Measurements from ENCODE around the gene LARP4.

DNA sequence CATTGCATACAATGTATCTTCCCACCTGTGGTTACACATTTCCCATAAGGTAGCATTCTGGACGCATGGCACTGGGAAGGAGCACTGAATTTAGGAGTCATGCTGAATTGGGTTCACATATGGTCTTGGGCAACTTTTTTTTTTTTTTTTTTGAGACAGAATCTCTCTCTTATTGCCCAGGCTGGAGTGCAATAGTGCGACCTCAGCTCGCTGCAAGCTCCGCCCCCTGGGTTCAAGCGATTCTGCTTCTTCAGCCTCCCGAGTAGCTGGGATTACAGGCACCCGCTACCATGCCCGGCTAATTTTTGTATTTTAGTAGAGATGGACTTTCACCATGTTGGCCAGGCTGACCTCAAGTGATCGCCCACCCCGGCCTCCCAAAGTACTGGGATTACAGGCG is 117.4 kb downstream of the LARP4 start:
- TF ChIP-seq EZH2phosphoT487 (conservative IDR thresholded peaks at IDR 0.05; ENCODE audit: low read length) = no peak
- TF ChIP-seq, protein P1, sequence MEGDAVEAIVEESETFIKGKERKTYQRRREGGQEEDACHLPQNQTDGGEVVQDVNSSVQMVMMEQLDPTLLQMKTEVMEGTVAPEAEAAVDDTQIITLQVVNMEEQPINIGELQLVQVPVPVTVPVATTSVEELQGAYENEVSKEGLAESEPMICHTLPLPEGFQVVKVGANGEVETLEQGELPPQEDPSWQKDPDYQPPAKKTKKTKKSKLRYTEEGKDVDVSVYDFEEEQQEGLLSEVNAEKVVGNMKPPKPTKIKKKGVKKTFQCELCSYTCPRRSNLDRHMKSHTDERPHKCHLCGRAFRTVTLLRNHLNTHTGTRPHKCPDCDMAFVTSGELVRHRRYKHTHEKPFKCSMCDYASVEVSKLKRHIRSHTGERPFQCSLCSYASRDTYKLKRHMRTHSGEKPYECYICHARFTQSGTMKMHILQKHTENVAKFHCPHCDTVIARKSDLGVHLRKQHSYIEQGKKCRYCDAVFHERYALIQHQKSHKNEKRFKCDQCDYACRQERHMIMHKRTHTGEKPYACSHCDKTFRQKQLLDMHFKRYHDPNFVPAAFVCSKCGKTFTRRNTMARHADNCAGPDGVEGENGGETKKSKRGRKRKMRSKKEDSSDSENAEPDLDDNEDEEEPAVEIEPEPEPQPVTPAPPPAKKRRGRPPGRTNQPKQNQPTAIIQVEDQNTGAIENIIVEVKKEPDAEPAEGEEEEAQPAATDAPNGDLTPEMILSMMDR (IDR thresholded peaks at IDR 0.05; ENCODE audit: insufficient read depth, low read length, poor library complexity, severe bottlenecking) = no peak

Data from SU-DHL-6 (cell line).